Colonic mucosa (tissue), 4 donors: Measurements from ENCODE around the gene ZNF629. TPM values are rescaled to one million over a fixed set of nuclear protein-coding genes. Genes with fewer than 3 reads are reported as not detected.
A peak's percentile ranks its signal among the peaks of the same experiment; 100 is the strongest.

Source experiments
- DNase-seq: peaks from one replicate; pipeline ENCODE4 v3.0.0-alpha.2; 2020
- H3K27ac ChIP-seq: fragments of 200-600 bp; one replicate; pipeline ENCODE4 v1.8.0; 2021
- H3K27me3 ChIP-seq: fragments of 200-600 bp; one replicate; pipeline ENCODE4 v1.8.0; 2021
- H3K36me3 ChIP-seq: fragments of 200-600 bp; one replicate; pipeline ENCODE4 v1.8.0; 2021
- H3K4me1 ChIP-seq: fragments of 200-600 bp; one replicate; pipeline ENCODE4 v1.8.0; 2021; ENCODE audit warnings: mild to moderate bottlenecking
- H3K4me3 ChIP-seq: fragments of 200-600 bp; one replicate; pipeline ENCODE4 v1.8.0; 2021
- H3K9ac ChIP-seq, 2 donors: one replicate each; pipeline ENCODE4 v1.7.0; 2013; ENCODE audit warnings: control low read depth in 2 of 2, low read depth in 2 of 2, low read length in 2 of 2
- H3K9me3 ChIP-seq: fragments of 200-600 bp; one replicate; pipeline ENCODE4 v1.8.0; 2021
- intact Hi-C: fragments of 100-400 bp; cut with DNase I; formaldehyde crosslinking; loops from one replicate; pipeline ENCODE4 v1.14.1; 2022
- total RNA-seq, 2 donors: library from RNA; stranded (reverse); fragmentation: NEBNext Ultra II Directional in 1 of 2; extraction: Animal tissue kit (Norgen Biotek cat#: 25700) in 1 of 2; gene quantifications; one replicate each; pipeline ENCODE4 v1.2.1, GENCODE V29; 2021
- TF ChIP-seq, protein P1 (sequence below): fragments of 200-600 bp; IDR thresholded peaks from one replicate; pipeline ENCODE4 v1.8.0; 2022; ENCODE audit warnings: antibody characterized with exemption, mild to moderate bottlenecking
- donor health status: healthy.
- donor health status: DM: no; HTN: no; CAD: no.
- donor health status: DM: no; HTN: no; CAD: no.

Gene ZNF629
- total RNA-seq, 2 donors from 2014 or later: 11.8 to 15.2 TPM

DNA sequence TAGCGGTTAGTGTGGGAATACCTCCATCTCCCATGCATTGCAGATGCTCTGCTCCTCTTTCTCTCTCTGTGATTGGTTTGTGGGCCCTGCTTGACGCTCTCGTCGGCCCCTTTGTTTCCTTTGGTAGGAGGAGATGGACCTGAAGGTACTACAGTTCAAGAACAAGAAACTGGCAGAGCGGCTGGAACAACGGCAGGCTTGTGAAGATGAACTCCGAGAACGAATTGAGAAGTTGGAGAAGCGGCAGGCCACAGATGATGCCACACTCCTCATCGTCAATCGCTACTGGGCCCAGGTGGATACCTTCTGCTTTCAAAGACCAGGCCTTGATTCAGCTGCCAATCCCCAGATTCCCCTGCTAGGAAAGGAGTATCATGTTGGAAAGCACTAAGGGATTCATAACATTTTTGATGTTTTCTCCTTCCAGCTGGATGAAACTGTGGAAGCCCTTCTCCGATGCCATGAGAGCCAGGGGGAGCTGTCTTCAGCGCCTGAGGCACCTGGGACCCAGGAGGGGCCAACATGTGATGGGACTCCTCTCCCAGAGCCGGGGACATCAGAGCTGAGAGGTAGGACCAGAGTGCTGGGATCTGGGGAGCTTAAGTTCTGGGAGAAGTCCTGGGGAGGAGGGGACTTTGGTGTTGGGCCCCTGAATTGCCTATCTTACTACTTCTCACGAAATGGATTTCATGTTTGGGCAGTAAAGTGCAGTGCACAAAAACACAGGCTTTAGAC lies 23.8 kb downstream of the ZNF629 start:
- TF ChIP-seq, protein P1, sequence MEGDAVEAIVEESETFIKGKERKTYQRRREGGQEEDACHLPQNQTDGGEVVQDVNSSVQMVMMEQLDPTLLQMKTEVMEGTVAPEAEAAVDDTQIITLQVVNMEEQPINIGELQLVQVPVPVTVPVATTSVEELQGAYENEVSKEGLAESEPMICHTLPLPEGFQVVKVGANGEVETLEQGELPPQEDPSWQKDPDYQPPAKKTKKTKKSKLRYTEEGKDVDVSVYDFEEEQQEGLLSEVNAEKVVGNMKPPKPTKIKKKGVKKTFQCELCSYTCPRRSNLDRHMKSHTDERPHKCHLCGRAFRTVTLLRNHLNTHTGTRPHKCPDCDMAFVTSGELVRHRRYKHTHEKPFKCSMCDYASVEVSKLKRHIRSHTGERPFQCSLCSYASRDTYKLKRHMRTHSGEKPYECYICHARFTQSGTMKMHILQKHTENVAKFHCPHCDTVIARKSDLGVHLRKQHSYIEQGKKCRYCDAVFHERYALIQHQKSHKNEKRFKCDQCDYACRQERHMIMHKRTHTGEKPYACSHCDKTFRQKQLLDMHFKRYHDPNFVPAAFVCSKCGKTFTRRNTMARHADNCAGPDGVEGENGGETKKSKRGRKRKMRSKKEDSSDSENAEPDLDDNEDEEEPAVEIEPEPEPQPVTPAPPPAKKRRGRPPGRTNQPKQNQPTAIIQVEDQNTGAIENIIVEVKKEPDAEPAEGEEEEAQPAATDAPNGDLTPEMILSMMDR: no peak
- intact Hi-C loops: no loop called here
- Histone ChIP-seq H3K36me3 (peaks cover 34% of the 10 kb centered on the region), H3K9me3 (no peaks in the 10 kb centered on the region), H3K27ac (peak overlapping the region; percentile 81), H3K4me1 (peaks cover 12% of the 10 kb centered on the region), H3K4me3 (peak overlapping the region; percentile 75), H3K27me3 (no peaks in the 10 kb centered on the region), H3K9ac (peak overlapping the region; percentile 91 to 92)
- no peak for DNase-seq

DNA sequence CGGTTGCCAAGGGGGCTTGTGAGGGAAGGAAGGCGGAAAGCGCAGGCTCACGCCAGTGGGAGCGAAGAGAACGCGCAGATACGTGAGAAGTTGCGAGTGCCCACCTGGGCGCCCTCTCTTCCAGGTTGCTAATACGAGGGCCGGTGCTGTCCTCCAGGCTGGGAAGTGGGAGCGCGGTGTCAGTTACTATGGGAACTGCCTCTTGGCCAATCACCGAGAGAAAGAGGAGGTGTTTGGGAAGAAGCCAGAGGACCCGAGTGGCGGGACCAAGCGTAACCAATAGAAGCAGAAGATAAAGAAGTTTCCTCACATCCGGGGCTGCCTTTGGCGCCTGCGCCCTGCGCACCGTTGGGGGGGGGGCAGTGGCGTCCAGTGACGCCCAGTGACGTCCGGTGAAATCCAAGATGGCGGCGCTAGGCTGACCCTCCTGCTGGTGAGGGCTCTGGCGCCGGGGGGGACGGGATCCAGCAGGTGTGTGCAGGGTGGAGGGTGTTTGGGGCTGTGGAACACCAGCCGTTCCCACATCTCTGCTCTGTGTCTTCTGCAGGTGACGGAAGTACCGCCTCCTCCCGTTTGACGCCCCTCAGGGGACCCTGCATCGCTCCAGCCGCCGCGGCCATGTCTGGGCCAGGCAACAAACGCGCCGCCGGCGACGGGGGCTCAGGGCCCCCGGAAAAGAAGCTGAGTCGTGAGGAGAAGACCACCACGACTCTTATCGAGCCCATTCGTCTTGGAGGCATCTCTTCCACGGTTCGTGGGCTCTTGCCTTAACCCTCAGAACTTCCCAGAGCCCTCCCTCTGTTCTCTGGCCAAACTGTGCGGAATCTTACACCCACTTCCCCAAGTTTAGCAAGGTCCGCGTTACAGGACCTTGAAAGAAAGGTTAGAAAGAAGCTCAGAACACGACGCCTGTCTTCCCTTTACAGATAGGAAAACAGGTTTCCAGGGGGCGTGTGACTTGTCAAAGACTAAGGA lies 24.8 kb downstream of the ZNF629 start, which contains the start of the genes CFAP119 and RNF40:
Gene CFAP119, minus strand, starts transcription at position 135 of the 975 bp plus-strand sequence. CDS start 314 bp downstream, outside the sequence.
Gene RNF40, plus strand, starts transcription at position 395 of the 975 bp plus-strand sequence. Its CDS starts 224 bp downstream, at position 619.
- Histone ChIP-seq H3K4me1 (peaks cover 12% of the 10 kb centered on the region), H3K36me3 (peaks cover 28% of the 10 kb centered on the region), H3K9ac (peak within 1 kb of the TSS; percentile 91 to 92), H3K27ac (peak within 1 kb of the TSS; percentile 81), H3K27me3 (no peaks in the 10 kb centered on the region), H3K4me3 (peak within 1 kb of the TSS; percentile 75), H3K9me3 (no peaks in the 10 kb centered on the region)
- TF ChIP-seq, protein P1: no peak
- intact Hi-C loops: no loop called here
- DNase-seq: peak; percentile 97

DNA sequence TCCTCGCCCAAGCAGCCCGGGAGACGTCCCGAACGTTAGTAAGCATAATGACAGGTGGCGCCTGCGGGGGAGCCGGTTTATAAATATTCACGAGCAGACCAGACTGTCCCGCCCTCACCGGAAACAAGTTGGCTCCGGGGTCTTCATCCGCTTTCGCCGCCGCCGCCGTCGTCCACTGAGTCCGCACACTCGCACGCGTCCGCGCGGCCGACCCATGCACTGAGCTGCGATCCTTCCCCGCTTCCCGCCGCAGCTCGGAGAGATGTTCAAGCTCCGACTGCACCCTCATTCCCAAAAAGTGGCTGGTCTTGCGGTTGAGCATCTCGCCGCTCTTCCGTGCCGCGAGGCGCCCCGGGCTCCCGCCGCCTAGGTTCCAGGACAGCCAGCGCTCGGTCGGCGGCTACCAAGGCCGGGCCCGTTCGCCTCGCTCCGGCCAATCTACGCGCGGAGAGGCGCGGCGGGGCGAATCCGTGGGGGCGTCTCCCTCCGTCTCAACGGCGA lies 25.5 kb downstream of the ZNF629 start:
- Histone ChIP-seq H3K4me3 (peak overlapping the region; percentile 75), H3K9ac (peak overlapping the region; percentile 71 to 92), H3K9me3 (no peaks in the 10 kb centered on the region), H3K36me3 (peaks cover 27% of the 10 kb centered on the region), H3K27me3 (no peaks in the 10 kb centered on the region), H3K27ac (peak overlapping the region; percentile 49), H3K4me1 (peaks cover 12% of the 10 kb centered on the region)
- intact Hi-C loops: no loop called here
- TF ChIP-seq, protein P1: no peak
- DNase-seq: peak; percentile 59

- H3K9ac ChIP-seq: peak overlapping the region; percentile 71 to 92
- intact Hi-C loops: no loop called here
These were observed 26.2 kb downstream of the ZNF629 start for GRCh38 chr16:30760577-30761426.

More at GRCh38 chr16:30760577-30761426, 26.2 kb downstream of the ZNF629 start:
- H3K9me3 ChIP-seq: no peaks in the 10 kb centered on the region
- peak overlapping the region; percentile 75 for H3K4me3 ChIP-seq
- H3K27ac ChIP-seq: peak overlapping the region; percentile 49
- TF ChIP-seq, protein P1: no peak
- DNase-seq: no peak
- peaks cover 12% of the 10 kb centered on the region for H3K4me1 ChIP-seq
- H3K36me3 ChIP-seq: peaks cover 20% of the 10 kb centered on the region
- no peaks in the 10 kb centered on the region for H3K27me3 ChIP-seq
